GM20000 (cell line): ENCODE results near the gene EXOC4.

Experiments used
- DNase-seq: peaks from one replicate; pipeline ENCODE4 v3.0.0; 2012; ENCODE audit warnings: low spot score
- TF ChIP-seq, protein P1 (sequence below): IDR thresholded peaks from 2 replicates; pipeline ENCODE4 v1.5.1; 2012; ENCODE audit warnings: mild to moderate bottlenecking, control low read depth; ENCODE audit errors: extremely low read depth, missing control alignments

EXOC4 gene

DNA sequence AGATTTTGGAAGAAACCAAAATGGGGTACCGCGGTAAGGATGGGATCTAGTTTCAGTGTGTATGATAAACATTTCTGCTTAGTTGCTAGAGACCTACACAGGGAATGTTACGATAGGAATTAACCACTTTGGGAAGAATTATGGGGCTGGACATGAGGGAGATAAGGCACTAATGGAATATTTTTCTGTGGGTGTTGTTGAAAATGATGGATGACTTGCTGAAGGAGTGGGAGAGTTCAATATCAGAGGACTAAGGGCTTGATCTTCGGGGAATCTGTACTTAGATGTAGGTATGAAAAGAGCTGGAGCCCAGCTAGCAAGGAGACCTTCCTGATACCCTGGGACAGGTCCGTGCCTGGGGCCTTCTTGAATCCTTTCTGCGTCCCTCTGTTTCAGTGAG lies 303.7 kb downstream of the EXOC4 start:
- TF ChIP-seq, protein P1, sequence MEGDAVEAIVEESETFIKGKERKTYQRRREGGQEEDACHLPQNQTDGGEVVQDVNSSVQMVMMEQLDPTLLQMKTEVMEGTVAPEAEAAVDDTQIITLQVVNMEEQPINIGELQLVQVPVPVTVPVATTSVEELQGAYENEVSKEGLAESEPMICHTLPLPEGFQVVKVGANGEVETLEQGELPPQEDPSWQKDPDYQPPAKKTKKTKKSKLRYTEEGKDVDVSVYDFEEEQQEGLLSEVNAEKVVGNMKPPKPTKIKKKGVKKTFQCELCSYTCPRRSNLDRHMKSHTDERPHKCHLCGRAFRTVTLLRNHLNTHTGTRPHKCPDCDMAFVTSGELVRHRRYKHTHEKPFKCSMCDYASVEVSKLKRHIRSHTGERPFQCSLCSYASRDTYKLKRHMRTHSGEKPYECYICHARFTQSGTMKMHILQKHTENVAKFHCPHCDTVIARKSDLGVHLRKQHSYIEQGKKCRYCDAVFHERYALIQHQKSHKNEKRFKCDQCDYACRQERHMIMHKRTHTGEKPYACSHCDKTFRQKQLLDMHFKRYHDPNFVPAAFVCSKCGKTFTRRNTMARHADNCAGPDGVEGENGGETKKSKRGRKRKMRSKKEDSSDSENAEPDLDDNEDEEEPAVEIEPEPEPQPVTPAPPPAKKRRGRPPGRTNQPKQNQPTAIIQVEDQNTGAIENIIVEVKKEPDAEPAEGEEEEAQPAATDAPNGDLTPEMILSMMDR, result no peak
- DNase-seq, result no peak

DNA sequence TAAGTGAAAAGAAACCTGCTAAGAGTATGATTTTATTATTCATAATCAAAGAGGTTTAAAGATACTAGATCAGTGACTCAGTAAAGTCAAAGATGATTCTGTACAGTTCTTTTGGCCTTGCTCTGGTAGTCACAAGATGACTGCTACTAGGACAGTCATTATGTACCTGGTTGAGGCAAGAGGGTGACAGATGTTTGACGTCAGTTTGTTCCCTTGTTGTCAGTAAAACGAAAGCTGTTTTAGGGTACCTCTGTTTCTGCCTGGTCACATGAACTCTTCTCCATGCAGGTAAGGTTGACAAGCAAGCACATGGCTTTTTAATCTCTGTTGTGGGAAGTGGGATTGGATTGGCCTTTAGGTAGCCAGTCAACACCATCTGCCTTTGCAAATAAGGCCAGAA lies 308.0 kb downstream of the EXOC4 start:
- TF ChIP-seq, protein P1, result no peak
- DNase-seq, result no peak

DNA sequence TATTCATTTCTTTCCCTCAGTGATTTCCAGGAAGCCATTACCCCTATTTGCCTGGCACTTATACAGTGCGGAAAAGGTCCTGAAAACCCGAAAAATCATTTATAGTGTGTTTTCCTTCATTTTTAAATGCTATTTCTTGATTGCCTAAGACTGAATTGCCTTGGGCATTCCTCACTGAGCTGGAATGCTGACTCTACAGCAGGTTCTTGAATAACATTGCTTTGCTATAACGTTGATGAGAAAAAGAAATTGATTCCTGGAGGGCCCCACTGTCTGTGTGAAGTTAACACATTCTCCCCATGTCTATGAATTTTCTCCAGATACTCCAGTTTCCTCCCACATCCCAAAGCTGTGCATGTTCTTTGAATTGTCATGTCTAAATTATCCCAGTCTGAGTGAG lies 308.5 kb downstream of the EXOC4 start:
- TF ChIP-seq, protein P1, result no peak
- DNase-seq, result no peak

DNA sequence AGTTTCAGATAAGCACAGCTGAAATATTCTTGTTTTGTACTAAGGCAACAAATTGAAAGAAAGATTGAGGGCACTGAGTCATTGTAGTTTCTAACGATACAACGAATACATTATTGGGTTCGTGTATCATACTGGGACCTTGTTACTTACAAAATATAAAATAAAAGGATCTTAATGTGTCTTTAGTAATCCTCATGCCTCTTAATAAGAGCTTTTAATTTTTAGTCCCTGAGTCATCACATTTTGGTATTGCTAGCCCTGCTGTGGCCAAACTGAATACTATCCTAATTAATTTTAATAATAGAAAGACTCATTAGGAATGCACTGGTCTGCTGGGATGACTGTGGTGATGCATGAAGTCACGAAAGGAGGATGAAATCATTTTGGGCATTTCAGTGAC lies 309.7 kb downstream of the EXOC4 start:
- TF ChIP-seq, protein P1, result no peak
- DNase-seq, result no peak

DNA sequence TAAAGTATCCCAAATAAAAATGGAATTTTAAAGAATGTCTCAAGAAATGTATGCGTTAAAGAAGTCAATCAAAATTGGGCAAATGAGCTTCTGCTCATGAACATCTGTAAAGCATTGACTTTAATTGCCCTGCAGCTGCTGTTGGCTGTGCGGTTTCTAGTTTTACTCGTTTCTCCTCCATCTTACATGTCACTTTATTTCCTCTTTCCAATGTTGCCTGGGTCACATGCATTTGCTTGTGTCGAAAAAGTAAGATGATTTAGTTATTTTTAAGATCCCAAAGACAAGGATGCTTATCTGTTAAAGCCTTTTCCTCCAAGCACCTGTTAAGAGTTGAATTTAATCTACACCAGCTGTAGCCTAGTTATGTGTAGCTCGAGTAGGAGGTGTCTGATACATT lies 310.4 kb downstream of the EXOC4 start:
- DNase-seq, result no peak
- TF ChIP-seq, protein P1, result no peak

DNA sequence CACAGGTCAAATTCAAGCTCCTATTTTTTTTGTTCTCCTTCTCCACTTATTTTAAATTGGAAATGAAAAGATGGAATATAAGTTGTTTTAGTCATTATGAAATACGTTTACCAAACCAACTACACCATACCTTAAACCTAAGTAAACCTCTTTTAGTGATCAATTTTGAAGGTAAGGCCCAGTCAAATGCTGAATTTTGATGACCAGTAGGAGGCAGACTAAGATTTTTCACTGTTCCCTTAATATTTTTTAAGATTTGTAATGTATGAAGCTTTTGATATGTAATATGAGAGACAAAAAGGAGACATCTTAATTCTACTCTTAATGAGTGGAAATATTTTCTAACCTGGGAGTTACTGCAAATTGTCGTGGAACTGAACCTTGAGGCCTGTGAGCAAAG lies 311.6 kb downstream of the EXOC4 start:
- TF ChIP-seq, protein P1, result no peak

DNA sequence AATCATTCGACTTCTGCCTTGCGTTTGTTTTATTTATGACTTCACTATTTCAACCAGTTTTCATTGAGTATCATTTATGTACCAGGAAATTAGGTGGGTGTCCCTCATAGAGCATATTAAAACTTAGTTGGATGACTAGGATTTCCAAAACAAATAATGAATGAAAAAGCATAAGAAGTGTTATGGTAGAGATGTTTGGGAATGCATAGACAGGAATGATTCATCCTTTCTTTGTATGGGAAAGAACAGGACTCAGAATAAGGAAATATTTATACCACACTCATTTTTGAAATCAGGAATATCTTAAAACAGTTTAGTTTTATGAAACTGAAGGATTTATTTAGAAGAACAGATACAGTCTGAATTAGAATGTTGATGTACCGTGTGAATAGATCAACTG lies 315.7 kb downstream of the EXOC4 start:
- TF ChIP-seq, protein P1, result no peak
- DNase-seq, result no peak

More for the DNA sequence above, 311.6 kb downstream of the EXOC4 start:
- DNase-seq, result no peak

DNA sequence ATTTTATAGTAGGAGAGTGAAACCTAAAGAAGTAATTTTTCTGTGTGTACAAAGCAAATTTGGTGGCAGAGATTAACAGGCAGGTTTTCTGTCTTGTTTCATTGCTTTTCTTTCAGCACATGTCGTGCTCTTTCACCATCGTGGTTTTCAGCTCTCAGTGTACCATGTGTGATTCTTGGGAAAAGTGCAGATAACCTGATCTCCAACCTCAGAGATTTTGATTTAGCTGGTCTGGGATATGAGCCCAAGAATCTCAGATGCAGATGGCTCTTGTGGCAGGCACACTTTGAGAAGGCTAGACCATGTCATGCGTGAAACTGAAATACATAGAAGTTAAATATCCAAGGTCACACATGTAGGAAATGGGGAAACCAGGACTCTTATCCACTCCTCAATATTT lies 317.4 kb downstream of the EXOC4 start:
- TF ChIP-seq, protein P1, result no peak
- DNase-seq, result no peak
